HepG2 (cell line): Measurements from ENCODE around the gene FOSB. TPM values are rescaled to one million over a fixed set of nuclear protein-coding genes. Genes with fewer than 3 reads are reported as not detected.

Experiments
- AKAP8 ChIP-seq: sonication (generic); formaldehyde crosslinking; IDR thresholded peaks from 2 replicates; pipeline ENCODE4 v1.5.1; 2020; ENCODE audit warnings: mild to moderate bottlenecking, missing genetic modification reagents
- BCLAF1 ChIP-seq: fragments of 450-650 bp; IDR thresholded peaks from 2 replicates; pipeline ENCODE4 v1.6.1; 2017; ENCODE audit warnings: mild to moderate bottlenecking
- BRCA1 ChIP-seq: sonication (generic); formaldehyde crosslinking; IDR thresholded peaks from 2 replicates; pipeline ENCODE4 v1.4.0; 2020; ENCODE audit warnings: missing genetic modification reagents
- HDAC2 ChIP-seq: sonication (generic); formaldehyde crosslinking; IDR thresholded peaks from 2 replicates; pipeline ENCODE4 v1.4.0; 2020; ENCODE audit warnings: missing genetic modification reagents
- JARID2 ChIP-seq: sonication (generic); formaldehyde crosslinking; IDR thresholded peaks from 2 replicates; pipeline ENCODE4 v1.8.1; 2023; ENCODE audit warnings: missing genetic modification reagents, inconsistent platforms; ENCODE audit not compliant: insufficient replicate concordance
- KLF11 ChIP-seq: IDR thresholded peaks from 2 replicates; pipeline ENCODE4 v1.6.1; 2016; ENCODE audit warnings: missing compliant biosample characterization
- MAFK ChIP-seq, 2 experiments: IDR thresholded peaks in 1 of 2; conservative IDR thresholded peaks in 1 of 2; 2 replicates each; pipeline ENCODE4 v1.6.1; 2011; ENCODE audit warnings: improper control_type of control experiment in 2 of 2, low read length in 2 of 2
- PATZ1 ChIP-seq: sonication (generic); formaldehyde crosslinking; IDR thresholded peaks from 2 replicates; pipeline ENCODE4 v1.4.0; 2020; ENCODE audit warnings: missing genetic modification reagents
- SNAPC2 ChIP-seq: sonication (generic); formaldehyde crosslinking; IDR thresholded peaks from 2 replicates; pipeline ENCODE4 v1.8.1; 2022; ENCODE audit warnings: mild to moderate bottlenecking, missing genetic modification reagents
- TOE1 ChIP-seq: sonication (generic); formaldehyde crosslinking; IDR thresholded peaks from 2 replicates; pipeline ENCODE4 v1.4.0; 2020; ENCODE audit warnings: mild to moderate bottlenecking, missing genetic modification reagents
- YY1 ChIP-seq: IDR thresholded peaks from 2 replicates; pipeline ENCODE4 v1.6.1; 2011; ENCODE audit warnings: low read length, low read depth, moderate library complexity, mild to moderate bottlenecking; ENCODE audit not compliant: insufficient read depth, insufficient replicate concordance
- ZBTB14 ChIP-seq: sonication (generic); formaldehyde crosslinking; IDR thresholded peaks from 2 replicates; pipeline ENCODE4 v1.4.0; 2020; ENCODE audit warnings: missing genetic modification reagents
- ZBTB37 ChIP-seq: sonication (generic); formaldehyde crosslinking; IDR thresholded peaks from 2 replicates; pipeline ENCODE4 v1.4.0; 2020; ENCODE audit warnings: mild to moderate bottlenecking, missing genetic modification reagents
- ZKSCAN1 ChIP-seq: fragments of 150-350 bp; IDR thresholded peaks from 2 replicates; pipeline ENCODE4 v1.6.1; 2014; ENCODE audit warnings: low read length
- ZNF280B ChIP-seq: sonication (generic); formaldehyde crosslinking; IDR thresholded peaks from 2 replicates; pipeline ENCODE4 v1.5.0; 2020; ENCODE audit warnings: missing genetic modification reagents, mild to moderate bottlenecking, borderline replicate concordance
- polyA plus RNA-seq, 8 experiments: library from polyadenylated mRNA; depleted of rRNA in 3 of 8; stranded (reverse) in 7 of 8; unstranded in 1 of 8; fragments of >200 nt; fragmentation: Illumina TruSeq in 4 of 8; extraction: Trizol in 4 of 8; gene quantifications; 2 replicates each; pipeline versions ENCODE4 v1.2.1 to v1.2.3, GENCODE V29; 2011 to 2016; ENCODE audit warnings: low read depth in 4 of 8, missing spikeins in 1 of 8, mixed read lengths in 1 of 8; ENCODE audit not compliant: insufficient read depth in 1 of 8
- total RNA-seq, 5 experiments: library from RNA; depleted of rRNA; stranded (reverse); fragments of >200 nt; fragmentation: Illumina TruSeq; extraction: Trizol; gene quantifications; 2 replicates each; pipeline ENCODE4 v1.2.3, GENCODE V29; 2016; ENCODE audit warnings: low read depth in 1 of 5

FOSB gene
- total and polyA plus RNA-seq, 2 of the 13 experiments (the other 11 are each of a cell fraction or from before 2014, with no cell fraction given) = 2.8 to 6.0 TPM

- no peak for TF ChIP-seq BCLAF1
- peak; percentile 54 for TF ChIP-seq YY1
- TF ChIP-seq KLF11 = 0 out of 2 replicates have a peak, but pooled peaks have one; percentile 25
- 0 out of 2 replicates have a peak, but pooled peaks have one; percentile 29 for TF ChIP-seq ZBTB14 (CRISPR knock-in tag)
- peak; percentile 51 for TF ChIP-seq HDAC2 (CRISPR knock-in tag)
- no peak for TF ChIP-seq BRCA1 (CRISPR knock-in tag)
- no peak for TF ChIP-seq TOE1 (CRISPR knock-in tag)
- peak; percentile 87 for TF ChIP-seq PATZ1 (CRISPR knock-in tag)
- TF ChIP-seq ZBTB37 (CRISPR knock-in tag) = no peak
- 0 out of 2 replicates have a peak, but pooled peaks have one; percentile 47 for TF ChIP-seq SNAPC2 (CRISPR knock-in tag)
- peak; percentile 65; the same call in 1 of the 2 replicates for TF ChIP-seq ZNF280B
- no peak for TF ChIP-seq JARID2 (CRISPR knock-in tag)
- TF ChIP-seq ZKSCAN1 = no peak
- TF ChIP-seq AKAP8 = 0 out of 2 replicates have a peak, but pooled peaks have one; percentile 68
- TF ChIP-seq MAFK (conservative IDR thresholded peaks at IDR 0.05 in 1 of 2, IDR thresholded peaks at IDR 0.05 in 1 of 2; ENCODE audit: low read length in 2 of 2) = no peak
Measured at GRCh38 chr19:45506989-45507871, 39.4 kb downstream of the FOSB start, which contains the start of gene VASP (continued).
